Left colon (tissue), 2 donors: ENCODE measurements around the gene SLC16A13. TPM values are rescaled to one million over a fixed set of nuclear protein-coding genes. Genes with fewer than 3 reads are reported as not detected.
"Not testable (repeated sequence)": the region's sequence is repeated elsewhere in the genome, so short reads cannot be mapped to it uniquely, and the experiment has no call there.

ENCODE experiments used
- ATAC-seq: fragments of 200-7000 bp; cut with Tn5 transposase; one replicate; pipeline ENCODE4 v1.9.1; 2020; ENCODE audit warnings: mild to moderate bottlenecking, moderate library complexity
- DNase-seq, 2 donors: peaks; one replicate each; pipeline ENCODE4 v3.0.0-alpha.2; 2020
- intact Hi-C, 2 donors: fragments of 100-400 bp; cut with DNase I in 1 of 2; cut with micrococcal nuclease in 1 of 2; formaldehyde crosslinking; loops; one replicate each; pipeline versions ENCODE4 v1.11.2 to v1.14.0; 2022; cut with DNase I, micrococcal nuclease
- total RNA-seq, 2 donors: library from RNA; stranded (reverse); fragmentation: NEBNext Ultra II Directional; extraction: Animal tissue kit (Norgen Biotek cat#: 25700); gene quantifications; one replicate each; pipeline ENCODE4 v1.2.1, GENCODE V29; 2021
- donor health status: DM: no; HTN: no; CAD: no.
- donor health status: DM: yes; HTN: yes; CAD: no.

Gene SLC16A13
- total RNA-seq, 2 donors from 2014 or later = 9.0 to 10.0 TPM

DNA sequence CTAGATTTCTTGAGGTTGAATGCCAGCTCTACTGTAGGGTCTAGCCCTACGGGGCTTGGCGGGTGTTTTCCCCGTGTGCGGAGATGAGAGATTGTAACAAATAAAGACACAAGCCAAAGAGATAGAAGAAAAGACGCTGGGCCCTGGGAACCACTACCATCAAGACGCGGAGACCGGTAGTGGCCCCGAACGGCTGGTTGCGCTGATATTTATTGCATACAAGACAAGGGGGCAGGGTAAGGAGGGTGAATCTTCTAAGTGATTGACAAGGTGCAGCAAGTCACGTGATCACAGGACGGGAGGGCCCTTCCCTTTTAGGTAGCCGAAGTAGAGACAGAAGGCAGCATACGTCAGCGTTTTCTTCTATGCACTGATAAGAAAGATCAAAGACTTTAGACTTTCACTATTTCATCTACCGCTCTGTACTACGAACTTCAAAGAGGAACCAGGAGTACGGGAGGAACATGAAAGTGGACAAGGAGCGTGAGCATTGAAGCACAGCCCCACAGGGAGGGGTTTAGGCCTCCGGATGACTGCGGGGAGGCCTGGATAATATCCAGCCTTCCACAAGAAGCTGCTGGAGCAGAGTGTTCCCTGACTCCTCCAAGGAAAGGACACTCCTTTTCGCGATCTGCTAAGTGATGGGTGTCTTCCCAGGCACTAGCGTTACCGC is 11.0 kb downstream of the SLC16A13 start:
- intact Hi-C loops = loop anchor here in 1 of 2 donors (5.0 kb wide), 1 partner anchor 130 kb away; the partner anchor contains the start of gene ASGR1
- peak; percentile 36 for ATAC-seq
- DNase-seq = peak; percentile 62 to 85

DNA sequence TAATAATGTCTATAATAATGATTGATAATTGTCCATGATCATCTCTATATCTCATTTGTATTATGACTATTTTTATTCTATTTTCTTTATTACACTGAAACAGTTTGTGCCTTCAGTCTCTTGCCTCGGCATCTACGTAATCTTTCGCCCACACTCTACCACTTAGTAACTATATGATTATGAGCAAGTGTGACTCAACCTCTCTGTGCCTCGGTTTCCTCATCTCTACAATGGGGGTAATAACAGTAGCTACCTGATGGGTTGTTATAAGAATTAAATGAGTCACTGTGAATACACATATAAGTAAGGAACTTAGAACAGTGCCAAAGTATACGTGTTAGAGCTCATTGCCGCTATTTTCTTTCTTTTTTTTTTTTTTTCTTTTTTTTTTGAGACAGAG is 11.8 kb downstream of the SLC16A13 start:
- intact Hi-C loops = loop anchor here in 1 of 2 donors (5.0 kb wide), 1 partner anchor 130 kb away; the partner anchor contains the start of gene ASGR1
- DNase-seq (no peak), ATAC-seq (no peak)

DNA sequence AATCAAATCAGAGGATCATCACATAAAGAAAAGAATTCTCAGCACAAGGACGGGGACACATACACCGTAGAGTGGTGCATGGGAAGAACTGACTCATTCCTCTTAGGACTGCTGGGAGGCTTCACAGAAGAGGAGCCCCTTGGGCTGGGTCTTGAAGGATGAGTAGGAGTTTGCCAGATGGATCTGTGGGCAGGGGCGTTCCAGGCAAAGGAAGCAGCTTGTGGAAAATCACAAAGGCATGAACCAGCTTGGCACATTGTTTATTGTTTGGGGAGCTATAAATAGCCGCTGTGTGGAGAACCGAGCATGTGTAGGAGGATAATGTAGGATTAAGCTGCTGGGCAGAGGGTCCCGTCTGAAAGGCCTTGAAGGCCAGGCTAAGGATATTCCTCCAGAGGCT is 13.2 kb downstream of the SLC16A13 start:
- intact Hi-C loops = loop anchor here in 1 of 2 donors (5.0 kb wide), 1 partner anchor 128 kb away; the partner anchor contains the start of gene ASGR1
- ATAC-seq (no peak), DNase-seq (no peak)

DNA sequence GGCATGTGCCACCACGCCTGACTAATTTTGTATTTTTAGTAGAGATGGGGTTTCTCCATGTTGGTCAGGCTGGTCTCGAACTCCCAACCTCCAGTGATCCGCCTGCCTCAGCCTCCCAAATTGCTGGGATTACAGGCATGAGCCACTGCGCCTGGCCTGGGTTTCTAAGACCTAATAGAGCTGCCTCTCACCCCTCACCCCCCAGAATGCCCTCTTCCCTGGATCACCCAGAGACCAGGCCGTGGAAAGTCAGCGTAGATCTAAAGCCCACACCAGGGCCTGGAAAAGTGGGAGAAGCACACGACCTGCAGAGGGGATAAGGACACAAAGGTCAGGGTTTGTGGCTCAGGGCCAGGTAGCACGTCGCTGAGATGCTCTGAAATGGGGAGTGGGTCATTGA is 14.8 kb downstream of the SLC16A13 start:
- intact Hi-C loops = loop anchor here in 1 of 2 donors (5.0 kb wide), 1 partner anchor 87 kb away; no protein-coding TSS in a partner anchor
- DNase-seq, ATAC-seq: not testable (repeated sequence)

DNA sequence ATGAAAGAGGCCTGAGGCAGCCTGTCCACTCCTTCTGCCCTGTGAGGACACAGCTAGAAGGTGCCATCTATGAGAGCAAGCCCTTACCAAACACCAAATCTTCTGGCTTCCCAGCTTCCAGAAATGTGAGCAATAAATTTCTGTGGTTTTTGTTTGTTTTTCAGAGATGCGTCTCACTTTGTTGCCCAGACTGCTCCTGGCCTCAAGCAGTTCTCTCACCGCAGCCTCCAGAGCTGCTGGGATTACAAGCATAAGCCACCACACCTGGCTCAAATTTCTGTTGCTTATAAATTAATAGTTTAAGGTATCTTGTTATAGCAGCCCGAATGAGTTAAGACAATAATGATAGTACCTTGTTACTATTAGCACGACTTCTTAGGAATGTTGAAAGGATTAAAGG is 20.6 kb downstream of the SLC16A13 start:
- intact Hi-C loops = no loop called here
- no peak for DNase-seq
- no peak for ATAC-seq

DNA sequence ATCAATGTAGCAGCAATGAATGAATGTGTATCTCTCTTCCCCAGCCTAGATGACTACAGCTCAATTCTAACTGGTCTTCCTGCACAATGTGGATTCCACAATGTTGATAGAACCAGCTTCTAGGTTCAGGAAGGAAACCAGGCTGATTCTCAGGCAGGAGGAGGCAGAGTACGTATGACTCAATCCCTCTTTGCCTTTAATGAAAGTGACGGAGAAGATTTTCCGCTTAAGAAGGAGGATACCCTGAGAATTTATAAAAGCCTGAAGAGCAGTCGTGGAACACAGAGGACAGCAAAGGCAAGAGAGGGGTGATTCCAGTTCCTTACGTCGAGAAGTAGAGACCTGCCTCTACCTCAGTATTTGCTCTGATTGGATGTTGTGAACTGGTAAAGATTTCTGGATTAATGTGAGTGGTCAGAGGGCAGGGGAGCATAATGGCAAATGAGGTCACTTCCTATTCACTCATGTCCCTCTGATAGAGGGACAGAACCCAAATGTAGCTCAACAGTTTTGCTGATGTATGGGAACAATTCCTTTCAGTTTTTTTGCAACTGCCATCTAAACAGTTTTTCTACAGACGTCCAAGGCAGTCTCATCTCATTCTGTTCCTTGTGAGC is 23.1 kb downstream of the SLC16A13 start:
- intact Hi-C loops = no loop called here
- ATAC-seq (no peak), DNase-seq (no peak)

DNA sequence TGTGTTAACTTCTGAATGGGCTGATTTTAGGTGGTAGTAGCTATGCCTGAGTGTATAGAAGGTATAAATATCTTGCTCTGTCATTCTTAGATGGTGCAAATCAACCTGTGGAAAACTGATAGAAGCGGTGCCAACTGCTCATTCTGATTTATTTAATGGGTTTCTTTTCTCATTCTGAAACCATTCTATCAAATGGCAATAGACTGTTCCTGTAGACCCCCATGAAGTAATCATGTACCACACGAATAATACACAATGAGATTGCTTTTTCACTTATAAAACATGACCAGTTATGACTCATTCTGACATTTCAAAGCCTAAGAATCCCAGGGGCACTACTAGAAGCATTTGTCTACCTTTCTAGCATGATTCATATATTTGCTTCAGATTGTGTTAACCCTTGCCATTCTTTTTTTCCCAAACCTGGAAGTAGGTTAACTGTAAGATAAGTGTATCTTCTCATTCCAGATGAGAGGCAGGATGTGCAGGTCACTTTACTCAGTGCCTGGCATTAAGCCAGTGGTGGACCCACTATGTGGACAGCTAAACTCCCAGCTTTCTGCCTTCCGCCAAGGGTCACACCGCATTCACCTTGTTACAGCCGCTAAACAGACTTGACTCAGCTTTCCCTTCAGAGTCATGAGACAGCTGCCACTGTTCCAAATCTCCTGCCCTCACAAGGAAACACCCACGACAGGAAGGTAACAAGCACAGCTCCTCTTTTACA is 24.5 kb downstream of the SLC16A13 start:
- intact Hi-C loops = no loop called here
- no peak for ATAC-seq
- DNase-seq = no peak

DNA sequence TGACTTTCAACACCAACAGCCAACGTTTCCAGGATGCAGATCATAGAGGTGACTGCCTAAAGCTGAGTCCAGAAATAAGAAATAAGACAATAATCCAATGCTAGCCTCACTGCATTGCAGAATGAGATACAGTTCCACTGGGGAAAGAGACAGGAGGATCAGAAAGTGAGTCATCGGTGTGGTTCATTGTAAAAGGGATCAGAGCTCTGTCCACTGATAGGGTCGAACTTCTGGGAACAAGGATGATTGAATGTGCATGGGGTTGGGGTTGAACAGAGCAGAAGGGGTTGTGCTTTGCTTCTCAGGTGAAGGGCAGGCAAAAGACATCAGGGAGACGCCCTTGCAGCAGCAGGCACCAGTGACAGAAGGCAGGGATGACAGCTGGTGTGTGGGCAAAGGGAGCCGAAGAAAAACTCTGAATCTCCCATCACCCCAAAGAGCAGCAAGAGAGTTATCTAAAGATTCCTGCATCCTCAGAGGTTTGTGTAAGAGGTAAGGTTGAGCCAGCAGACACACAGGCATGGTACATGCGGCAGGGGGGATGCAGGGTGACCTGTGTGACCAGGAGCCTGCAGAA is 27.8 kb downstream of the SLC16A13 start:
- intact Hi-C loops = no loop called here
- DNase-seq (no peak), ATAC-seq (no peak)

DNA sequence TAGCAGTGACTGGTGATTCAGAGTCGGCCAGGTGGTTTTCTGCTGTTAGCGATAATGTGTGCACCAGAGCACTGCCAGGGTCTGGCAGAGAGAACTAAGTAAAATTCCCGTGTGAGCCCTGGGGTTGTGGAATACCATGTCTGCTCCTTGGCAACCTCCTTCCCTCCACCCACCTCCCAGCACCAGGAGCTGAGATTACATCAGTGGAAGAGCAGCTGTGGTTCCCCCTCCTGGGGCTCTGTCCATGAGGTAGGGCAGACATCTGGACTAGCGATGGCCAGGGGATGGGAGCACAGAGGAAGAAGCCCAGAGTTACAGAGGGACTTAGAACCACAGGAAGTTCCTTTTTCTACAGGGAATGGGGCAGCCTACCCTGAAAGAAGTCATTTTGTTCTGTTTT is 28.4 kb downstream of the SLC16A13 start:
- ATAC-seq (no peak), DNase-seq (no peak)
- intact Hi-C loops = no loop called here

DNA sequence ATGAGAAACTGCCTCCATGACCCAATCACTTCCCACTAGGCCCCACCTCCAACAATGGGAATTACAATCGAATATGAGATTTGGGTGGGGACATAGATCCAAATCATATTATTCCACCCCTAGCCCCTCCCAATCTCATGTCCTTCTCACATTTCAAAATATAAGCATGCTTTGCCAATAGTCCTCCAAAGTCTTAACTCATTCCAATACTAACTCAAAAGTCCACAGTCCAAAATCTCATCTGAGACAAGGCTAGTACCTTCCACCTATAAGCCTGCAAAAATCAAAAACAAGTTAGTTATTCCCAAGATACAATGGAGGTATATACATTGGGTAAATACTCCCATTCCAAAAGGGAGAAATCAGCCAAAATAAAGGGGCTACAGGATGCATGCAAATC is 31.4 kb downstream of the SLC16A13 start:
- ATAC-seq = no peak
- intact Hi-C loops = no loop called here
- no peak for DNase-seq

DNA sequence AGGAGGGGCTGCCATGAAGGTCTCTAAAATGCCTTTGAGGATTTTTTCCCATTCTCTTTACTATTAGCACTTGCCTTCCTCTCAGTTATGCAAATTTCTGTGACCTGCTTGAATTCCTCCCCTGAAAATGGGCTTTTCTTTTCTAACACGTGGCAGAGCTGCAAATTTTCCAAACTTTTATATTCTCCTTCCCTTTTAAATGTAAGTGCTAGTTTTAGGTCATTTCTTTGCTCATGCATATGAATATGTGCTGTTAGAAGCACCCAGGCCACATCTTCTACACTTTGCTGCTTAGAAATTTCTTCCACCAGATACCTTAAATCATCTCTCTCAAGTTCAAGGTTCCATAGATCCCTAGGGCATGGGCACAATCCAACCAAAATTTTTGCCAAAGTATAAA is 32.5 kb downstream of the SLC16A13 start:
- no peak for DNase-seq
- intact Hi-C loops = no loop called here

DNA sequence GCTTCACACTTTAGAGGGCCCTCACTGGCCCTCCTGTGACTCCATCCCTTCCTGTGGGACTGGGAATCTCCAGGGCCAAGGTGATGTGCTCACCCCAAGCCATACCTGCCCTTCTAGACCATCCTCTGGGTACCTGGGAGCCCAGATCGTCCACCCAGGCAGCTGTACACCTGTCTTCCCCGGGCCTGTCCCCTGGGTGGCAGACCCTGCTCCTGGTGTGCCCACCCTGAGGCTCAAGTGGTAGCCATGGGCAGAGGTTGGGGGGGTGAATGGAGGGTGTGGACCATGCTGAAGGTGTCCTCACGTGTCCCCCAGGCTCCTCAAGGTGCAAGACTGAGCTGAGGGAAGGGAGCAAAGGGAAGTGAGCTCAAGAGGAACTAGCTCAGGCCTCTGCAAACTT is 34.9 kb downstream of the SLC16A13 start:
- no peak for DNase-seq
- intact Hi-C loops = no loop called here
- ATAC-seq = no peak

More for the DNA sequence above, 32.5 kb downstream of the SLC16A13 start:
- ATAC-seq = no peak

DNA sequence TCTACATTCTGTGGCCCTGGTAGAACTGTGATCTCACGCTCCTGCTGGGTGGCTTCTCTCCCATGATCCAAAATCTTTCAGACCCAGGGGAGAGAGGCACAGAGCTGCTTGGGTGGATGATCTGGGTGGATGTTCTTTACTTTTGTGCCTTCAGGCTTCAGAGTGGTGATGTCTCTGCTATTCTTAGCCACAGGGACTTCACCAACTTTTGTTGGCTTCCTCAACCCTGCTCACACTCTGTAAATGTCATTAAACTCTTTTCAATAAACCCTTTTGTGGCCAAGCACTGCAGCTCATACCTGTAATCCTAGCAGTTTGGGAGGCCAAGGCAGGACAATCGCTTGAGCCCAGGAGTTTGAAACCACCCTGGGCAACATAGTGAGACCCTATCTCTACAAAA is 36.6 kb downstream of the SLC16A13 start:
- DNase-seq (no peak), ATAC-seq (no peak)
- intact Hi-C loops = no loop called here

DNA sequence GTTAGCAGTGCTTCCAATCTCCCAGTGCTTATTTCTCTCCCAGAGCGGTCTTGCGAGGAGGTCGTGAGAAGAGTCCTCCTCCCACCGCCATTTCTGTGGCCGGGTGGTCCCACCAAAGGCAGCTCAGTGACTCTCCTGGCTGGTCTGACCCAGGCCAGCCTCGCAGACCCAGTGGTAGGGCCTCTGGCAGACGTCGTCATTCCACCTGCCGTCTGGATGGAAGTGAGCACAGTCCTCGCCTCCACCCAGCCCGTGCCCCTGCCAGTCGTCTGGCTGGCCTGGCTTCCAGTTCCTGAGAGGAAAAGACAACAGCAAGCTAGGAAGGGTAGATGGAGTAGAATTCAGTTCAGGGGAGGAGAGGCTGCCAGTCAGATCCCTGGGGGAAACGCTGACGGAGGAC is 39.1 kb downstream of the SLC16A13 start:
- DNase-seq = no peak
- intact Hi-C loops = no loop called here
- ATAC-seq = no peak

DNA sequence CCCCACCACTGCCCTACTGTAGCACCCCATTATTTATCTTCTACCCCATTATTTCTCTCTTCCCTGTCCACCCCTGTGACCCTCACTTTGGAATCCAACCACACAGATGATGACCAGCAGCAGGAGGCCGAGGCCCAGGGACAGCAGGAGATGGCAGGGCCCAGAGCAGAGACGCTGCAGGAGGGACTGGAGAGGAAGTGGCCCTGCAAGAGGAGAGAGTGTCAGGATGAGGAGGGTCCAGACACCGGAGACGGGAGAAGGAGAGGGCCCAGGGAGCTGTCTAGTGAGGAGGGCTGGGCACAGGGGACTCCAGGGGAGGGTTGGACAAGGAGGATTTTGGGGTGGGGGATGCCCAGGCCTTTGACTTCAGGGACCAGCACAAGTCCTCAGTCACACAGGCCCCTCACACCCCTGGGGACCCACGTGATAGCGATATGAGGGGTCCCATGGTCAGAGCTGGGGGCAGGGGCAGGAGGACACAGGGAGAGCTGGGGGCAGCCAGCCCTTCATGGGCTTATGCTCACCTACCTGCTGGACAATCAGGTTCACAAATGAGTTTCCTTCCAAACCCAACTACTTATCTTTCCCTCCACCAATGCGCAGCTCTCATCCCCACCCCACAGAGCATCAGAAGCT is 42.2 kb downstream of the SLC16A13 start:
- intact Hi-C loops = no loop called here
- DNase-seq (no peak), ATAC-seq (no peak)

DNA sequence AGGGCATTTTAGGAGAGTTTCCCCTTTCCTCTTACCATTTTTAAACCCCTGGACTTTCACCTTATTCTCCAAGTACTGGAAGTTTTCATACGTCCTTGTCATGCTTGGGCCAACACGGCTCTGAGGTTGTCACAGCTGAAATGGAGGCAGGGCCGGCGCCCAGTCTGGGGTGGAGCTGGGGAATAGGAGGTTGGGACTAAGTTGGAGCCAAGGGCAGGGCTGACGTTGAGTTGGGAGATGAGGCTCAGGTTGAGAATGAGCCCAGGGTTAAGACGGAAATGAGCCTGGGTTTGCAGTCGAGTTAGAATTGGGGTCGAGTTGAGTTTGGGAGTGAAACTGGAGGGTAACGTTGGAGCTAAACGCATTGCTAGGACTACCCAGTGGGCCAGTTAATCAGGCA is 42.9 kb downstream of the SLC16A13 start:
- no peak for DNase-seq
- ATAC-seq = no peak
- intact Hi-C loops = no loop called here

DNA sequence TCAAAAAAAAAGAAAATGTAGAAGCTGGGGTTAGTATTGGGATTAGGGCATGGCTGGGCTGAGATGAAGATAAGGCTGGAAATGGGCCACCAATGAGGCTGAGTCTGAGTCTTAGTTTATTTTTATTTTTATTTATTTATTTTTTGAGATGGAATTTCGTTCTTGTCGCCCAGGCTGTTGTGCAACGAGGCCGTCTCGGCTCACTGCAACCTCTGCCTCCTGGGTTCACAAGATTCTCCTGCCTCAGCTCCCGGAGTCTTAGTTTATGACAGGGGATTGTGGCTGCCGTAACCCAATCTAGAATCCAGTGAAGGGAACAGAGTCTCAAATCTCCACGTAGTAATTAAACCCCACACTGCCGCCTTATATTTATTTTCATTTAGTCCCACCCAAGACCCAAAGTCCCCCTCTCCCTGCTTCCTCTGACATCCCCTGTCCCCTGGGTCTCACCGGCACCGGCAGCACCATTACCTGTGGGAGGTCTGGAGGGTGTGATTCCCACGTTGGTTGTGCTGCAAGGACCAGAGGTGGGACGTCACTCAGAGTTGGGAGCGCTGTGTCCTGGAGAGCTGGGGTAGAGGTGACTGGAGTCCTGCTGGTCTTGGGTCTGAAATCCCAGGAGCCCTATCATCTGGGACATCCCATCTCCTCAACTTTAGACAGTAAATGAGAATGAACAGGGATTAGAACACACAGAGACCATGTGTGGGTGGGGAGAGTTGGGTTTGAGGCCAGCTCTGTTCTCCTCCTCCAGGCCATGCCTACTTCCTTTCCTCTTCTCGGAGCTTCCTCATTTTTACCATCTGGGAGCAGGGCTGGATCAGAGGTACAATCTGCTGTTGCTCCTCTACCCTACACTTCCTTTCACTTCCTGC is 44.0 kb downstream of the SLC16A13 start, which contains the start of gene CLEC10A:
TSS of gene CLEC10A (minus strand) at position 671 of the 875 bp plus-strand sequence. CDS start 1,439 bp downstream, outside the sequence.
- ATAC-seq = no peak
- intact Hi-C loops = no loop called here
- DNase-seq = no peak

DNA sequence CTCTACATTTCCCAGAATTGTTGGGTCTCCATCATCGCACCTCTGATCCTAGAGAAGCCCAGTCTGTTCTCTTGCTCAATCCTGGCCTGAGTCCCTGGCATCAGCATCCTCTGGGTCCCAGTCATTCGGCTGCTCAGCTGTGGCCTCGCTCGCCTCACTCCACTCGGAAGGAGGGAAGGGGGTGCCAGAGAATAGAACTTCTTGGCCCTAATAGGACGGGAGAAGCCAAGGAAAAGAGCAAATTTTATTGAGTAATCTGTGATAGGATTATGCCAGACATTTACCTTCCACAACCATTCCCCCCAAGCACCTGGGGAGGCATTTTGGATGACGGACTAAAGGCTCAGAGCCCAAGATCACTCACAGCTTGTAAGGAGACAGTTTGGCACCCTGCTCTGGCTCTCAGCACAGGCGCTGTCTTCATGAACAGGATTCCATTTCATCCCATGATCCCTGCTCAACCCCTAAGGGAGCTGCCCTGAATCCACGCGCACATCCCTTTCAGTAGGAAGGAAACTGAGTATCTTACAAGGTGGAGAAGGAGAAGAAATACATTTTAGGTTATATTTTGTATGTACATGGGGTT is 44.7 kb downstream of the SLC16A13 start:
- DNase-seq (no peak), ATAC-seq (no peak)
- intact Hi-C loops = no loop called here
